Measurements from ENCODE around the gene MBNL1. TPM values are rescaled to one million over a fixed set of nuclear protein-coding genes. Genes with fewer than 3 reads are reported as not detected.
"Not testable (repeated sequence)": the region's sequence is repeated elsewhere in the genome, so short reads cannot be mapped to it uniquely, and the experiment has no call there.

The MBNL1 gene
- total RNA-seq, 4 donors from 2014 or later = 190 to 279 (median 216) TPM

DNA sequence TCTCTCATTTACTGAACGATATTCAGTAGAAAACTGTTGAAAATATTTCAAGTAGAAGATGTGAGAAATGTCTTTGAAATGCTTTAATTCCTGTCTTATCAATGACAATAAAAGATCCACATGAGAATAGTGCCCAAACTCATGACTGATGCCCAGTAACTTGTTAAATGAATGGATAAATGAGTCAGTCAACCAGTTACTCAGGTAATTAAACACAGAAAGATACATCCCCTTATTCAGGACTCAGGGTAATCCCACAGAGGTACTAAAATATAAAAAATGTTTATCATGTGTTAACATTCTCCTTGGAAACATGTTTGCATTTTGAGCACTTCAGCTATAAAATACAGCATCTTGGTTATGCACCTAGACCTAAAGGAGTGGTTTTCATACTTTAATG lies 169.5 kb downstream of the MBNL1 start:
- H3K27ac ChIP-seq = no peak overlapping the region
- H3K4me1 ChIP-seq = peaks cover 0 to 5% of the 10 kb centered on the region in 2 donors
- intact Hi-C loops (cut with DNase I) = no loop called here
- H3K9me3 ChIP-seq = no peaks in the 10 kb centered on the region
- H3K36me3 ChIP-seq = no peaks in the 10 kb centered on the region
- 94 to 95% methylated on average over 1 of the region's 1 CpG for WGBS, 2 donors
- no peak for DNase-seq
- TF ChIP-seq, protein P1, sequence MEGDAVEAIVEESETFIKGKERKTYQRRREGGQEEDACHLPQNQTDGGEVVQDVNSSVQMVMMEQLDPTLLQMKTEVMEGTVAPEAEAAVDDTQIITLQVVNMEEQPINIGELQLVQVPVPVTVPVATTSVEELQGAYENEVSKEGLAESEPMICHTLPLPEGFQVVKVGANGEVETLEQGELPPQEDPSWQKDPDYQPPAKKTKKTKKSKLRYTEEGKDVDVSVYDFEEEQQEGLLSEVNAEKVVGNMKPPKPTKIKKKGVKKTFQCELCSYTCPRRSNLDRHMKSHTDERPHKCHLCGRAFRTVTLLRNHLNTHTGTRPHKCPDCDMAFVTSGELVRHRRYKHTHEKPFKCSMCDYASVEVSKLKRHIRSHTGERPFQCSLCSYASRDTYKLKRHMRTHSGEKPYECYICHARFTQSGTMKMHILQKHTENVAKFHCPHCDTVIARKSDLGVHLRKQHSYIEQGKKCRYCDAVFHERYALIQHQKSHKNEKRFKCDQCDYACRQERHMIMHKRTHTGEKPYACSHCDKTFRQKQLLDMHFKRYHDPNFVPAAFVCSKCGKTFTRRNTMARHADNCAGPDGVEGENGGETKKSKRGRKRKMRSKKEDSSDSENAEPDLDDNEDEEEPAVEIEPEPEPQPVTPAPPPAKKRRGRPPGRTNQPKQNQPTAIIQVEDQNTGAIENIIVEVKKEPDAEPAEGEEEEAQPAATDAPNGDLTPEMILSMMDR (IDR thresholded peaks at IDR 0.05) = no peak
- TF ChIP-seq POLR2A (IDR thresholded peaks at IDR 0.05) = no peak
- H3K27me3 ChIP-seq = no peaks in the 10 kb centered on the region
- no peak overlapping the region for H3K4me3 ChIP-seq (replicated peaks in 1 of 3)

DNA sequence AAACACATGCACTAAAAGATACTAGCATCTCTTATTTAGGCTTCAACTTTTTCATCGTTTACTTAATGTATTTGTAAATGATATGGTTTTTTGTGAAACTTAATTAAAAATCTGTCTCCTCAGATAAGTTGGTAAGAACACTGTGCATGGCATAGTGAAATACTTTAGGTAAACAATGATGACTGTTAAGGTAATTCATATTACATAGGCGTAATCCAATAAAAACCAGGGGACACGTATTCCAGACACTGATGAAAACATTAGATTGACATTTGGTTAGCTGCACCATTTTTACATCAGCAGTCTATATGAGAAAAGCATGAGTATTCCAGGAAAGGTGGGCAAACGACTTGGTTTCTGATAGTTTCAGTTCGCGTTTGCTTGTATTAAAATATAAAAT lies 170.0 kb downstream of the MBNL1 start:
- Histone ChIP-seq H3K27ac (no peak overlapping the region), H3K36me3 (no peaks in the 10 kb centered on the region), H3K4me3 (replicated peaks in 1 of 3) (no peak overlapping the region), H3K4me1 (peaks cover 1 to 5% of the 10 kb centered on the region in 2 donors), H3K27me3 (no peaks in the 10 kb centered on the region), H3K9me3 (no peaks in the 10 kb centered on the region)
- intact Hi-C loops (cut with DNase I) = no loop called here
- DNase-seq = no peak
- TF ChIP-seq, protein P1 (IDR thresholded peaks at IDR 0.05) = no peak
- TF ChIP-seq POLR2A (IDR thresholded peaks at IDR 0.05) = no peak
- WGBS, 2 donors = 80 to 85% methylated on average over 6 of the region's 6 CpGs

- H3K9me3 ChIP-seq; H3K27me3 ChIP-seq; DNase-seq; H3K36me3 ChIP-seq; H3K4me1 ChIP-seq; H3K27ac ChIP-seq; H3K4me3 ChIP-seq (replicated peaks in 1 of 3): not testable (repeated sequence)
- intact Hi-C loops (cut with DNase I) = loop anchor here (10.0 kb wide), 1 partner anchor 175 kb away; the partner anchor contains the start of gene MBNL1
- 95 to 99% methylated on average over 5 of the region's 5 CpGs for WGBS, 2 donors
These were observed 171.5 kb downstream of the MBNL1 start for GRCh38 chr3:152440243-152440642.

DNA sequence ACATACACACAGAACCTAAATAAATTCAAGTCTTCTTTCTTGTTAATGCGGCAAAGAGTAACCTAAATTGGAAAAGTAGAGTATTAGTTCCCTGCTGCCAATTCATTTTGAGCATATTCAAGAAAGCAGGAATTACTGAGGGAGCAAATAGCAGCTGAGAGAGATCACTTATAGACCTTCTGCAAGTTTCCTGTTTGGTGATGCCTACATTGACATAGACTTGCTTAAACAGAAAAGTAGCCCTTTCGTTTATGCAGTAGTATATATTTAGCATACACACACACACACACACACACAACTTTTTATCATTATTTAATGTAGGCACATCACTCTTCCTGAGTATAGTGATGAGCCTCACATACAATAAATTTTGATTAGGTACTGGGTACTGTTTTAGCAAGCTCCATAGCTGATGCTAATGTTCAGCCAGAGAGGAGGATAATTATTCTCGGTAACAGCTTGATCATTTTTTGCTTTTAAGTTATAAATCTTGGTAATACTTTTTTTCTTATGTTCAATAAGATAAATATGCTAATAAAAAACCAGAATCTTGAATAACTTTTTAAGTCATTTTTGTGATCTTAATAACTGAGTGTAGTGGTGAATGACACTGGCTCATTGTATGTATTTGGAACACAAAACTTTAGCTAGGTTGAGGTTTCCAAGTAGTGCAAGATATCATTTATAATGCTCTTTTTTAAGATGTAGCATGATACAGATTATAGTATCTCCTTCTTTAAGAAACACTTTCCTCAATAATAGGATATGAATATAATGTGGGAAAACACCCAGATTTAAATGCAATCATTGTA lies 174.7 kb downstream of the MBNL1 start:
- H3K4me3 ChIP-seq (replicated peaks in 1 of 3) = no peak overlapping the region

GRCh38 chr3:152444029-152444641 lies 175.4 kb downstream of the MBNL1 start:
- intact Hi-C loops (cut with DNase I) = loop anchor here (10.0 kb wide), 1 partner anchor 179 kb away; the partner anchor contains the start of gene MBNL1
- no peak for DNase-seq
- no peak overlapping the region for H3K4me3 ChIP-seq (replicated peaks in 1 of 3)
- H3K9me3 ChIP-seq = no peaks in the 10 kb centered on the region
- no peak overlapping the region for H3K27ac ChIP-seq
- H3K36me3 ChIP-seq = no peaks in the 10 kb centered on the region
- H3K4me1 ChIP-seq = peaks cover 4 to 7% of the 10 kb centered on the region in 2 donors
- H3K27me3 ChIP-seq = no peaks in the 10 kb centered on the region
- WGBS, 2 donors = 33 to 34% methylated on average over 8 of the region's 8 CpGs
- TF ChIP-seq, protein P1 (IDR thresholded peaks at IDR 0.05) = peak; percentile 26 to 84 (median 54)
- TF ChIP-seq POLR2A (IDR thresholded peaks at IDR 0.05) = no peak

More for the DNA sequence above, 174.7 kb downstream of the MBNL1 start:
- no peaks in the 10 kb centered on the region for H3K27me3 ChIP-seq
- no peak for DNase-seq
- intact Hi-C loops (cut with DNase I) = loop anchor here (10.0 kb wide), 1 partner anchor 179 kb away; the partner anchor contains the start of gene MBNL1
- H3K9me3 ChIP-seq = no peaks in the 10 kb centered on the region
- WGBS, 2 donors = 68 to 74% methylated on average over 3 of the region's 3 CpGs
- no peaks in the 10 kb centered on the region for H3K36me3 ChIP-seq
- TF ChIP-seq, protein P1 (IDR thresholded peaks at IDR 0.05) = no peak
- no peak for TF ChIP-seq POLR2A (IDR thresholded peaks at IDR 0.05)
- H3K27ac ChIP-seq = no peak overlapping the region
- peaks cover 4 to 7% of the 10 kb centered on the region in 2 donors for H3K4me1 ChIP-seq
